Keratinocyte (primary cell): ENCODE results near the gene CLDN24.

Experiments
- CTCF ChIP-seq, 3 experiments: IDR thresholded peaks in 1 of 3; conservative IDR thresholded peaks in 1 of 3; optimal IDR thresholded peaks in 1 of 3; 2 replicates in 2 of 3; 3 replicates in 1 of 3; pipeline versions ENCODE3 to v1.5.1; 2011; ENCODE audit warnings: low read length in 3 of 3, mild to moderate bottlenecking in 3 of 3, moderate library complexity in 2 of 3, control low read depth in 1 of 3, inconsistent platforms in 1 of 3; ENCODE audit not compliant: insufficient read depth in 2 of 3; ENCODE audit errors: extremely low read depth in 1 of 3
- EZH2 ChIP-seq: IDR thresholded peaks from one replicate; pipeline ENCODE4 v1.6.1; 2012; ENCODE audit warnings: inconsistent platforms, mild to moderate bottlenecking, low read length, moderate library complexity

- TF ChIP-seq CTCF (optimal IDR thresholded peaks at IDR 0.05 in 1 of 3, IDR thresholded peaks at IDR 0.05 in 1 of 3, conservative IDR thresholded peaks at IDR 0.05 in 1 of 3; ENCODE audit: extremely low read depth in 1 of 3, insufficient read depth in 2 of 3, low read length in 3 of 3) (no peak), EZH2 (no peak)
Observed at GRCh38 chr4:183348706-183349659, 26.8 kb upstream of the CLDN24 start.
